Hepatocyte (in vitro differentiated cells): Measurements from ENCODE around the gene OGFOD2.

Experiments used
- EZH2phosphoT487 ChIP-seq: fragments of 200-600 bp; sonication (generic); IDR thresholded peaks from one replicate; pipeline ENCODE4 v1.6.1; 2018; ENCODE audit warnings: antibody characterized with exemption, mild to moderate bottlenecking, low read depth, moderate library complexity; ENCODE audit not compliant: unreplicated experiment, severe bottlenecking
- TF ChIP-seq, protein P1 (sequence below): fragments of 200-600 bp; sonication (generic); IDR thresholded peaks from 2 replicates; pipeline ENCODE4 v1.5.1; 2016; ENCODE audit warnings: antibody characterized with exemption, mild to moderate bottlenecking; ENCODE audit not compliant: poor library complexity

DNA sequence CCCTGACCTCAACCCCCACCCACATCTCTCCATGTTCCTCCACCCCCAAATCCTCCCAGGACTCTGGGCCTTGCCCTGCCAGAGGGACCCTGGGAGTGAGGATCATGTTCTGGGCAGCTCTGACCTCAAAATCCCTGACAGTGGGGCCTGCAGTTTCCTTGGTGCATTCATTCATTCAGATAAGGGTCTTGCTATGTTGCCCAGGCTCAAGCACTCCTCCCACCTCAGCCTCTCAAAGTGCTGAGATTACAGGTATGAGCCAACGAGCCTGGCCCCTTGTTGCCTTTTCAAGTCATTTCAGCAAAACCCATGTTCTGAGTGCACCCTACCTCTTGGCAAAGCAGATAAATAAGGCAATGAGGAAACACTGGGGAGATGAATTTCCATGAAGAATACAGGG lies 35.1 kb downstream of the OGFOD2 start:
- TF ChIP-seq, protein P1, sequence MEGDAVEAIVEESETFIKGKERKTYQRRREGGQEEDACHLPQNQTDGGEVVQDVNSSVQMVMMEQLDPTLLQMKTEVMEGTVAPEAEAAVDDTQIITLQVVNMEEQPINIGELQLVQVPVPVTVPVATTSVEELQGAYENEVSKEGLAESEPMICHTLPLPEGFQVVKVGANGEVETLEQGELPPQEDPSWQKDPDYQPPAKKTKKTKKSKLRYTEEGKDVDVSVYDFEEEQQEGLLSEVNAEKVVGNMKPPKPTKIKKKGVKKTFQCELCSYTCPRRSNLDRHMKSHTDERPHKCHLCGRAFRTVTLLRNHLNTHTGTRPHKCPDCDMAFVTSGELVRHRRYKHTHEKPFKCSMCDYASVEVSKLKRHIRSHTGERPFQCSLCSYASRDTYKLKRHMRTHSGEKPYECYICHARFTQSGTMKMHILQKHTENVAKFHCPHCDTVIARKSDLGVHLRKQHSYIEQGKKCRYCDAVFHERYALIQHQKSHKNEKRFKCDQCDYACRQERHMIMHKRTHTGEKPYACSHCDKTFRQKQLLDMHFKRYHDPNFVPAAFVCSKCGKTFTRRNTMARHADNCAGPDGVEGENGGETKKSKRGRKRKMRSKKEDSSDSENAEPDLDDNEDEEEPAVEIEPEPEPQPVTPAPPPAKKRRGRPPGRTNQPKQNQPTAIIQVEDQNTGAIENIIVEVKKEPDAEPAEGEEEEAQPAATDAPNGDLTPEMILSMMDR: no peak
- no peak for TF ChIP-seq EZH2phosphoT487
